Mammary epithelial cell (primary cell): ENCODE data around the gene PNPLA1.

ENCODE experiments used
- CTCF ChIP-seq, 2 donors: IDR thresholded peaks in 1 of 2; conservative IDR thresholded peaks in 1 of 2; 2 replicates each; pipeline ENCODE4 v1.5.1; 2011 to 2012; ENCODE audit warnings: inconsistent platforms in 2 of 2, low read length in 2 of 2, mild to moderate bottlenecking in 2 of 2, control low read depth in 1 of 2, low read depth in 1 of 2; ENCODE audit not compliant: insufficient read depth in 1 of 2; ENCODE audit errors: extremely low read depth in 1 of 2
- EZH2 ChIP-seq: IDR thresholded peaks from 2 replicates; pipeline ENCODE4 v1.6.1; 2012; ENCODE audit warnings: low read length, inconsistent platforms, borderline replicate concordance

- TF ChIP-seq CTCF (conservative IDR thresholded peaks at IDR 0.05 in 1 of 2, IDR thresholded peaks at IDR 0.05 in 1 of 2; ENCODE audit: extremely low read depth in 1 of 2, insufficient read depth in 1 of 2, low read depth in 1 of 2, low read length in 2 of 2) (no peak), EZH2 (no peak)
These were observed 2.0 kb upstream of the PNPLA1 start for GRCh38 chr6:36267731-36268477.
